AG04449 (cell line): ENCODE data around the gene KRT71.

ENCODE experiments used
- CTCF ChIA-PET: fragments of 350-600 bp; formaldehyde crosslinking; extraction: SDS; loops from one replicate; lab custom pipeline; 2021; ENCODE audit warnings: antibody characterized with exemption; lab: Yijun Ruan, JAX
- POLR2A ChIA-PET: fragments of 400-600, 350-600 bp; formaldehyde crosslinking; extraction: SDS; loops from one replicate; lab custom pipeline; 2020; ENCODE audit warnings: antibody characterized with exemption, inconsistent platforms; lab: Yijun Ruan, JAX
- DNase-seq: peaks from one replicate; pipeline ENCODE4 v3.0.0-alpha.2; 2010; ENCODE audit warnings: low read depth, low spot score
- H3K4me3 ChIP-seq: 2 replicates; pipeline ENCODE4 v1.5.1; 2011; ENCODE audit warnings: low read depth, mild to moderate bottlenecking, control low read depth, low read length
- TF ChIP-seq, protein P1 (sequence below): IDR thresholded peaks from one replicate; pipeline ENCODE4 v1.5.1; 2011; ENCODE audit warnings: mild to moderate bottlenecking, moderate library complexity, low read length, control low read depth, inconsistent platforms; ENCODE audit not compliant: insufficient read depth; ENCODE audit errors: missing control alignments

The KRT71 gene

DNA sequence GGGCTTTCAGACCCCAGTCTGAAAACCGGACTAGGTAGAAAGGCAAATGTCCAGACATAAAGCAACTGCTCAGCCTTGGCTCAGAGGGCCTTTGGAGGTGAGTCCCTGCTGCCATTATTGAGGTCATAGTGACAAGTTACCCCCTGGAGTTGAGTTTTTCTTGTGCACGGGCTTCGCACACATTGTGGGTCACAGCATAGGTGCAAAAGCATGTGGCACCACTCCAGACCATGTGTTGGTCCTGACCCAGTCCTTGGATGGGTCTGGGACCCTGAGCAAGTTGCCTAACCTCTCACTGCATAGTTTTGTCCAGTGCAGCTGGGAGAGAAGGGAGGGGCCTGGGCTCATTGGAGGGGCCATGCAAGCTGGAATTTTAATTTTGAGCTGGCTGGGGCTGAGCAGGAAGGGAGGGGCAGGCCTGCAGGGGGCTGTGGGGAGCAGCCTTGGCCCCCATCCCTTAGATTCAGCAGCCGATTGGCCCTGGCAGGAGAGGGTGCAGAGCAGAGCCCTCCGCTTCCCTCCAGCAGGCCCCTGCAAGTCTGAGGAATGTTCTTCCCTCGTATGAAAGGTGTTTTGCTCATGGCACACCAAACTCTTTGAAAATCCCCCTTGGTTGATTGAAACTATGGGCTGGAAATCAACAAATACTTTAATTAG is 28.6 kb downstream of the KRT71 start:
- ChIA-PET POLR2A (no interaction called here), CTCF (no interaction called here)

GRCh38 chr12:52523824-52524223 is 29.1 kb downstream of the KRT71 start:
- no peak overlapping the region for H3K4me3 ChIP-seq
- TF ChIP-seq, protein P1, sequence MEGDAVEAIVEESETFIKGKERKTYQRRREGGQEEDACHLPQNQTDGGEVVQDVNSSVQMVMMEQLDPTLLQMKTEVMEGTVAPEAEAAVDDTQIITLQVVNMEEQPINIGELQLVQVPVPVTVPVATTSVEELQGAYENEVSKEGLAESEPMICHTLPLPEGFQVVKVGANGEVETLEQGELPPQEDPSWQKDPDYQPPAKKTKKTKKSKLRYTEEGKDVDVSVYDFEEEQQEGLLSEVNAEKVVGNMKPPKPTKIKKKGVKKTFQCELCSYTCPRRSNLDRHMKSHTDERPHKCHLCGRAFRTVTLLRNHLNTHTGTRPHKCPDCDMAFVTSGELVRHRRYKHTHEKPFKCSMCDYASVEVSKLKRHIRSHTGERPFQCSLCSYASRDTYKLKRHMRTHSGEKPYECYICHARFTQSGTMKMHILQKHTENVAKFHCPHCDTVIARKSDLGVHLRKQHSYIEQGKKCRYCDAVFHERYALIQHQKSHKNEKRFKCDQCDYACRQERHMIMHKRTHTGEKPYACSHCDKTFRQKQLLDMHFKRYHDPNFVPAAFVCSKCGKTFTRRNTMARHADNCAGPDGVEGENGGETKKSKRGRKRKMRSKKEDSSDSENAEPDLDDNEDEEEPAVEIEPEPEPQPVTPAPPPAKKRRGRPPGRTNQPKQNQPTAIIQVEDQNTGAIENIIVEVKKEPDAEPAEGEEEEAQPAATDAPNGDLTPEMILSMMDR = no peak
- DNase-seq = no peak
- ChIA-PET POLR2A (no interaction called here), CTCF (no interaction called here)

More for the DNA sequence above, 28.6 kb downstream of the KRT71 start:
- TF ChIP-seq, protein P1 = no peak
- DNase-seq = no peak
- H3K4me3 ChIP-seq = no peak overlapping the region

DNA sequence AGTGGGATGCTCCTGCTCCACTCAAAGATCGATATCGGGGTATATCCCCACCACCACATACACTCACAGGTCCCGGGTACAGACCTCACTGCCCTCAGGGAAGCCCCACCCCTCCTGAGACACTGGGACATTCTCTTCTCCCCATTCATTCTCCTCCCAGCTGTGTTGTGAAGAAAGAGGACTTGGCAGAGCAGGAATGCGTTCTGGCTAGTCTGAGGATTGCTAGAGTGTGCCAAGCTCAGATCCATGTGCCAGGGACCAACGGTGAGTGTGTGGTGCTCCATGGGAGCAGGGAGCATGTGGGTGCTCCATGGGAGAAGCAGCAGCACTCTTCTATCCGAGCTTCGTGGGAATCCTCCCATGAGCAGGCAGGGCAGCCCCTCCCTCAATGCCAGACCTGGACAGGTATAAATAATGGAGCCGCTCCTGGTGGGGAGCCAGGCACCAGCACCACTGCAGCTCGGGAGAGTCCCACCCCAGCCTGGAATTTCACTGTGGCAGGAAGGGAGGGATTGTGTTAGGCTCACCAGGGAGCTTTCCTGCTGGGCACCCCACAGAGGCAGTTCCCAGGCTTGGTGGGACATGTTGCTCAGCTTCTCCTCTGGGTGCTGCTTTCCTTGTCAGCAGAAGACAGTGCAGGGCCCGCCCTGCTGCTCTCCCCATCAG is 30.5 kb downstream of the KRT71 start:
- DNase-seq = no peak
- TF ChIP-seq, protein P1 = no peak
- CTCF ChIA-PET = interaction anchor here (1.4 to 7.5 kb wide), 4 partner anchors 11 to 358 kb away, joined by 3 to 48 read pairs (median 10); no protein-coding TSS in a partner anchor

GRCh38 chr12:52521568-52522266 is 31.2 kb downstream of the KRT71 start:
- TF ChIP-seq, protein P1 = no peak
- DNase-seq = no peak
- POLR2A ChIA-PET = no interaction called here
- H3K4me3 ChIP-seq = no peak overlapping the region
- CTCF ChIA-PET = interaction anchor here (1.4 to 7.5 kb wide), 4 partner anchors 11 to 359 kb away, joined by 3 to 48 read pairs (median 10); no protein-coding TSS in a partner anchor

More for the DNA sequence above, 30.5 kb downstream of the KRT71 start:
- POLR2A ChIA-PET = no interaction called here
- no peak overlapping the region for H3K4me3 ChIP-seq

- ChIA-PET CTCF (interaction anchor here (1.5 to 7.5 kb wide), 4 partner anchors 13 to 359 kb away, joined by 4 to 48 read pairs (median 10); no protein-coding TSS in a partner anchor), POLR2A (no interaction called here)
- DNase-seq = no peak
- TF ChIP-seq, protein P1 = no peak
- H3K4me3 ChIP-seq = no peak overlapping the region
These were observed 31.8 kb downstream of the KRT71 start for GRCh38 chr12:52521175-52521567.
